SK-N-SH (cell line): ENCODE data around the gene P3H2.

ENCODE experiments used
- CTCF ChIP-seq: fragments of 200-600 bp; sonication (generic); IDR thresholded peaks from 2 replicates; pipeline ENCODE4 v1.6.1; 2017; ENCODE audit warnings: antibody characterized with exemption, mild to moderate bottlenecking, moderate library complexity
- EZH2phosphoT487 ChIP-seq: fragments of 200-600 bp; sonication (generic); IDR thresholded peaks from 2 replicates; pipeline ENCODE4 v1.6.1; 2017; ENCODE audit warnings: low read depth, mixed run types, mild to moderate bottlenecking, antibody characterized with exemption, moderate library complexity, borderline replicate concordance
- GATA2 ChIP-seq: sonication (generic); formaldehyde crosslinking; IDR thresholded peaks from 2 replicates; pipeline ENCODE4 v1.5.0; 2020; ENCODE audit warnings: mild to moderate bottlenecking, missing genetic modification reagents
- JUND ChIP-seq: IDR thresholded peaks from 2 replicates; pipeline ENCODE4 v1.4.0; 2012
- MAX ChIP-seq: IDR thresholded peaks from 2 replicates; pipeline ENCODE4 v1.4.0; 2012; ENCODE audit warnings: low read depth
- RAD21 ChIP-seq: IDR thresholded peaks from 2 replicates; pipeline ENCODE4 v1.6.1; 2012; ENCODE audit warnings: mild to moderate bottlenecking, low read length
- RCOR1 ChIP-seq: fragments of 150-350 bp; IDR thresholded peaks from 2 replicates; pipeline ENCODE4 v1.6.1; 2017; ENCODE audit warnings: antibody characterized with exemption, low read length
- RFX5 ChIP-seq: IDR thresholded peaks from 2 replicates; pipeline ENCODE4 v1.6.1; 2012; ENCODE audit warnings: mild to moderate bottlenecking, improper control_type of control experiment, low read length
- SMC3 ChIP-seq: IDR thresholded peaks from 2 replicates; pipeline ENCODE4 v1.6.1; 2012; ENCODE audit warnings: low read depth, low read length, improper control_type of control experiment
- TF ChIP-seq, protein P1 (sequence below): IDR thresholded peaks from 2 replicates; pipeline ENCODE4 v1.4.0; 2012; ENCODE audit warnings: low read depth, borderline replicate concordance

GRCh38 chr3:189947068-189947467 is 173.6 kb downstream of the P3H2 start:
- no peak for TF ChIP-seq CTCF
- TF ChIP-seq MAX: no peak
- no peak for TF ChIP-seq EZH2phosphoT487
- no peak for TF ChIP-seq RCOR1
- no peak for TF ChIP-seq JUND
- no peak for TF ChIP-seq SMC3
- TF ChIP-seq RAD21: no peak
- no peak for TF ChIP-seq GATA2
- no peak for TF ChIP-seq RFX5
- TF ChIP-seq, protein P1, sequence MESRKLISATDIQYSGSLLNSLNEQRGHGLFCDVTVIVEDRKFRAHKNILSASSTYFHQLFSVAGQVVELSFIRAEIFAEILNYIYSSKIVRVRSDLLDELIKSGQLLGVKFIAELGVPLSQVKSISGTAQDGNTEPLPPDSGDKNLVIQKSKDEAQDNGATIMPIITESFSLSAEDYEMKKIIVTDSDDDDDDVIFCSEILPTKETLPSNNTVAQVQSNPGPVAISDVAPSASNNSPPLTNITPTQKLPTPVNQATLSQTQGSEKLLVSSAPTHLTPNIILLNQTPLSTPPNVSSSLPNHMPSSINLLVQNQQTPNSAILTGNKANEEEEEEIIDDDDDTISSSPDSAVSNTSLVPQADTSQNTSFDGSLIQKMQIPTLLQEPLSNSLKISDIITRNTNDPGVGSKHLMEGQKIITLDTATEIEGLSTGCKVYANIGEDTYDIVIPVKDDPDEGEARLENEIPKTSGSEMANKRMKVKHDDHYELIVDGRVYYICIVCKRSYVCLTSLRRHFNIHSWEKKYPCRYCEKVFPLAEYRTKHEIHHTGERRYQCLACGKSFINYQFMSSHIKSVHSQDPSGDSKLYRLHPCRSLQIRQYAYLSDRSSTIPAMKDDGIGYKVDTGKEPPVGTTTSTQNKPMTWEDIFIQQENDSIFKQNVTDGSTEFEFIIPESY: no peak
